Measurements from ENCODE around the gene CD48. TPM values are rescaled to one million over a fixed set of nuclear protein-coding genes. Genes with fewer than 3 reads are reported as not detected.

CD48 gene
- polyA plus RNA-seq, 3 donors: 356 to 688 (median 363) TPM

GRCh38 chr1:160726114-160726497, 14.5 kb upstream of the CD48 start:
- Mint-ChIP-seq H3K27me3 (ENCODE audit: low read depth in 3 of 3) (no peaks in the 10 kb centered on the region), H3K4me3 (no peak overlapping the region), H3K4me1 (peaks cover 22% of the 10 kb centered on the region), H3K36me3 (no peaks in the 10 kb centered on the region), H3K9me3 (no peaks in the 10 kb centered on the region), H3K27ac (no peak overlapping the region)
- peak overlapping the region in 1 of 2 donors; percentile 65 for H3K27ac ChIP-seq (ENCODE audit: low read depth in 1 of 2, low read length in 2 of 2)
- DNase-seq: peak in 2 of 3 donors; percentile 62 to 64
- no peak overlapping the region for H3K9ac ChIP-seq (ENCODE audit: insufficient read depth, low read length, poor library complexity, severe bottlenecking)
- H2AFZ ChIP-seq (ENCODE audit: insufficient read depth, low read depth, low read length, poor library complexity, severe bottlenecking): no peak overlapping the region
- WGBS (ENCODE audit: insufficient coverage): no CpG with 5 or more reads among the region's 3 CpGs
- H3K36me3 ChIP-seq (replicated peaks in 1 of 2; ENCODE audit: control insufficient read depth in 1 of 2, insufficient read depth in 2 of 2, low read length in 2 of 2): no peaks in the 10 kb centered on the region
- H3K79me2 ChIP-seq (ENCODE audit: insufficient read depth, low read length): no peaks in the 10 kb centered on the region
- intact Hi-C loops (cut with micrococcal nuclease): loop anchor here (1.0 to 10.0 kb wide), 6 partner anchors 41 to 226 kb away; partner anchors contain the start of gene ITLN2 (in 1 of the 2)
- H3K27me3 ChIP-seq (ENCODE audit: control insufficient read depth in 2 of 2, insufficient read depth in 2 of 2, low read length in 2 of 2): no peaks in the 10 kb centered on the region
- peaks cover 44 to 55% of the 10 kb centered on the region in 2 donors for H3K4me1 ChIP-seq (ENCODE audit: control insufficient read depth in 1 of 2, insufficient read depth in 2 of 2, low read length in 2 of 2)
- TF ChIP-seq CTCF (IDR thresholded peaks at IDR 0.05): no peak
- H3K9me3 ChIP-seq (replicated peaks in 1 of 2; ENCODE audit: control insufficient read depth in 1 of 2, insufficient read depth in 1 of 2, low read length in 2 of 2): no peaks in the 10 kb centered on the region
- H3K4me2 ChIP-seq (replicated peaks; ENCODE audit: extremely low read depth, low read length, poor library complexity, severe bottlenecking): peak overlapping the region; percentile 72
- H4K20me1 ChIP-seq (ENCODE audit: insufficient read depth, low read length): no peaks in the 10 kb centered on the region
- no peak overlapping the region for H3K4me3 ChIP-seq (replicated peaks in 1 of 3; ENCODE audit: low read depth in 2 of 3, low read length in 3 of 3)

- no peaks in the 10 kb centered on the region for H3K79me2 ChIP-seq (ENCODE audit: insufficient read depth, low read length)
- TF ChIP-seq CTCF (IDR thresholded peaks at IDR 0.05): no peak
- Mint-ChIP-seq H3K27ac (no peak overlapping the region), H3K4me3 (no peak overlapping the region), H3K36me3 (no peaks in the 10 kb centered on the region), H3K27me3 (ENCODE audit: low read depth in 3 of 3) (no peaks in the 10 kb centered on the region), H3K4me1 (peaks cover 35% of the 10 kb centered on the region), H3K9me3 (no peaks in the 10 kb centered on the region)
- H3K4me2 ChIP-seq (replicated peaks; ENCODE audit: extremely low read depth, low read length, poor library complexity, severe bottlenecking): no peak overlapping the region
- no peaks in the 10 kb centered on the region for H4K20me1 ChIP-seq (ENCODE audit: insufficient read depth, low read length)
- intact Hi-C loops (cut with micrococcal nuclease): loop anchor here (5.0 to 10.0 kb wide), 4 partner anchors 42 to 228 kb away; partner anchors contain the start of gene ITLN2 (in 1 of the 2)
- H3K27me3 ChIP-seq (ENCODE audit: control insufficient read depth in 2 of 2, insufficient read depth in 2 of 2, low read length in 2 of 2): no peaks in the 10 kb centered on the region
- H3K9ac ChIP-seq (ENCODE audit: insufficient read depth, low read length, poor library complexity, severe bottlenecking): no peak overlapping the region
- no peak overlapping the region for H3K27ac ChIP-seq (ENCODE audit: low read depth in 1 of 2, low read length in 2 of 2)
- no peaks in the 10 kb centered on the region for H3K9me3 ChIP-seq (replicated peaks in 1 of 2; ENCODE audit: control insufficient read depth in 1 of 2, insufficient read depth in 1 of 2, low read length in 2 of 2)
- 98% methylated on average over 7 of the region's 11 CpGs for WGBS (ENCODE audit: insufficient coverage)
- no peaks in the 10 kb centered on the region for H3K36me3 ChIP-seq (replicated peaks in 1 of 2; ENCODE audit: control insufficient read depth in 1 of 2, insufficient read depth in 2 of 2, low read length in 2 of 2)
- peaks cover 58 to 69% of the 10 kb centered on the region in 2 donors for H3K4me1 ChIP-seq (ENCODE audit: control insufficient read depth in 1 of 2, insufficient read depth in 2 of 2, low read length in 2 of 2)
- no peak for DNase-seq
- no peak overlapping the region for H2AFZ ChIP-seq (ENCODE audit: insufficient read depth, low read depth, low read length, poor library complexity, severe bottlenecking)
- H3K4me3 ChIP-seq (replicated peaks in 1 of 3; ENCODE audit: low read depth in 2 of 3, low read length in 3 of 3): no peak overlapping the region
Observed at GRCh38 chr1:160724465-160725242, 13.0 kb upstream of the CD48 start.

Measured in CD14-positive monocyte (primary cell).